SK-N-SH treated with all-trans-retinoic acid at 6 μM for 48 hours (cell line): ENCODE measurements around the gene MRPL41.

ENCODE experiments used
- CREB5 ChIP-seq: fragments of 250-450 bp; sonication (Bioruptor Pico); IDR thresholded peaks from 2 replicates; pipeline ENCODE4 v1.5.1; 2020; ENCODE audit warnings: low read depth, mild to moderate bottlenecking, moderate library complexity
- CSRNP3 ChIP-seq: fragments of 250-450 bp; sonication (Bioruptor Pico); IDR thresholded peaks from 2 replicates; pipeline ENCODE4 v1.5.1; 2021; ENCODE audit warnings: mild to moderate bottlenecking, moderate library complexity
- GLIS3 ChIP-seq: fragments of 250-450 bp; sonication (Bioruptor Pico); IDR thresholded peaks from 2 replicates; pipeline ENCODE4 v1.5.0; 2020; ENCODE audit warnings: mild to moderate bottlenecking, moderate library complexity
- ISL1 ChIP-seq: fragments of 250-450 bp; sonication (Bioruptor Pico); IDR thresholded peaks from 2 replicates; pipeline ENCODE4 v2.1.2; 2022; ENCODE audit warnings: mild to moderate bottlenecking, moderate library complexity
- PATZ1 ChIP-seq: fragments of 250-450 bp; sonication (Bioruptor Pico); IDR thresholded peaks from 2 replicates; pipeline ENCODE4 v1.8.0; 2020; ENCODE audit warnings: mild to moderate bottlenecking, moderate library complexity, borderline replicate concordance
- POU6F1 ChIP-seq: fragments of 250-450 bp; sonication (Bioruptor Pico); IDR thresholded peaks from 2 replicates; pipeline ENCODE4 v1.8.0; 2021; ENCODE audit warnings: low read depth, mild to moderate bottlenecking, moderate library complexity, borderline replicate concordance
- PPARA ChIP-seq: fragments of 250-450 bp; sonication (Bioruptor Pico); IDR thresholded peaks from 2 replicates; pipeline ENCODE4 v1.5.0; 2020; ENCODE audit warnings: mild to moderate bottlenecking, borderline replicate concordance
- RARB ChIP-seq: fragments of 250-450 bp; sonication (Bioruptor Pico); IDR thresholded peaks from 2 replicates; pipeline ENCODE4 v1.8.0; 2021; ENCODE audit warnings: mild to moderate bottlenecking, moderate library complexity
- TSHZ2 ChIP-seq: fragments of 250-450 bp; sonication (Bioruptor Pico); IDR thresholded peaks from 2 replicates; pipeline ENCODE4 v1.5.0; 2020; ENCODE audit warnings: mild to moderate bottlenecking, moderate library complexity
- ZFP3 ChIP-seq: fragments of 250-450 bp; sonication (Bioruptor Pico); IDR thresholded peaks from 2 replicates; pipeline ENCODE4 v1.5.0; 2020; ENCODE audit warnings: mild to moderate bottlenecking, moderate library complexity
- ZFP30 ChIP-seq: fragments of 450-650 bp; formaldehyde crosslinking; IDR thresholded peaks from 2 replicates; pipeline ENCODE4 v1.5.0; 2022; ENCODE audit warnings: mild to moderate bottlenecking, moderate library complexity
- ZNF8 ChIP-seq: fragments of 450-650 bp; formaldehyde crosslinking; IDR thresholded peaks from 2 replicates; pipeline ENCODE4 v1.5.0; 2020; ENCODE audit warnings: mild to moderate bottlenecking, moderate library complexity

GRCh38 chr9:137544176-137544760 is 7.4 kb upstream of the MRPL41 start:
- no peak for TF ChIP-seq POU6F1 (CRISPR knock-in tag)
- TF ChIP-seq GLIS3: no peak
- no peak for TF ChIP-seq PATZ1 (CRISPR knock-in tag)
- TF ChIP-seq ISL1: no peak
- TF ChIP-seq CSRNP3 (CRISPR knock-in tag): no peak
- TF ChIP-seq TSHZ2 (CRISPR knock-in tag): no peak
- no peak for TF ChIP-seq CREB5 (CRISPR knock-in tag)
- no peak for TF ChIP-seq PPARA (CRISPR knock-in tag)
- TF ChIP-seq ZFP30 (CRISPR knock-in tag): no peak
- TF ChIP-seq ZNF8 (CRISPR knock-in tag): no peak
- TF ChIP-seq ZFP3 (CRISPR knock-in tag): no peak
- no peak for TF ChIP-seq RARB
